Stimulated activated CD4-positive, alpha-beta T cell treated with anti-CD3 and anti-CD28 coated beads, Interleukin-15, amount 100 ng/mL, for 1 hour (primary cell): Measurements from ENCODE around the gene ZNG1C.
"Not testable (repeated sequence)": the region's sequence is repeated elsewhere in the genome, so short reads cannot be mapped to it uniquely, and the experiment has no call there.

Source experiments
- DNase-seq, 2 donors: peaks; one replicate each; pipeline ENCODE4 v3.0.0-alpha.2; 2020; ENCODE audit warnings: low read depth in 1 of 2, low spot score in 1 of 2

ZNG1C gene

DNA sequence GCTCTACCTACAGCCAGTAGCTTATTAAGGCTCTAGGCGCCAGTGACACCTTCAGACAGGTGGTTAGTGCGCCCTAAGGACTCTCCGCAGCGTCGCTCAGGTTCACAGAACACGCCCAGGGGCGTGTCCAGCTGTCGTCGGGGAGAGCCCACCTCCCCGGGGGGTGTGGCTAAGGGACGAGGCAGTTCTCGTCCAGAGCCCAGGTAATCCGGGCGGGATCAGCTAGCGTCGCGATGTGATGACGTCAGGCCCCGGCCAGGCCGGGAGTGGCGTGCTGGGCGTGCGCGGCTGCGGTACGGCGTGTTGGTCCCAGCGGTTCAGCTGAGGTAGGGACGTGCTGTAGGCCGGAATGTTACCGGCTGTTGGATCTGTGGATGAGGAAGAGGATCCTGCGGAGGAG, at the start of gene ZNG1C:
ZNG1C (plus strand) TSS at position 301 of the 400 bp plus-strand sequence; CDS start at position 350, 49 bp downstream.
- DNase-seq = not testable (repeated sequence)

DNA sequence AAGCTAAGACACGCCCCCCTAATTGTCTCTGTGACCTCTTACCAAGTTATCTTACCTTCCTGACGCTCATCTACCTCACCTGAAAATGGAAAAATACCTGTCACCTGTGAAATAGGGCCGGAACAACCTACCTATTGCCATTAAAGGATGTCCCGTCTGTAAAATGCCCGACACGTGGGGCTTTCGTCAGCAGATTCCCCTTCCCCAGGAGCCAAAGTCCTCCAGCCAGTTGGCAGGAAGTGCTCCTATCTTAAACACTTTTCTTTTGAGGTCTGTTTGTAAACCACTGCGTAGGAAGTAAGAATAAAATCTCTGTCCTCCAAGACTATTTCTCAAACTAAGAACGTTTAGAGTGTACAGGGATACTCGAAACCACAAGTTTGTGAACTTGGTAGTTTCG, 654 bp downstream of the ZNG1C start:
- not testable (repeated sequence) for DNase-seq

DNA sequence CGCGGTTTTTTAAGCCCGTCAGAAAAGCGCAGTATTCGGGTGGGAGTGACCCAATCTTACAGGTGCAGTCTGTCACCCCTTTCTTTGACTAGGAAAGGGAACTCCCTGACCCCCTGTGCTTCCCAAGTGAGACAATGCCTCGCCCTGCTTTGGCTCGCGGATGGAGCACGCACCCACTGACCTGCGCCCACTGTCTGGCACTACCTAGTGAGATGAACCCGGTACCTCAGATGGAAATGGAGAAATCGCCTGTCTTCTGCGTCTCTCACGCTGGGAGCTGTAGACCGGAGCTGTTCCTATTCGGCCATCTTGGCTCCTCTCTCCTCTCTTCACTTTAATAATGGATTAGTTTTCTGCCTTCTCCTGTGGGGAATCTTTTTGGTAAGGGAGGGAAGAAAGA, 39.3 kb downstream of the ZNG1C start:
- DNase-seq = not testable (repeated sequence)

DNA sequence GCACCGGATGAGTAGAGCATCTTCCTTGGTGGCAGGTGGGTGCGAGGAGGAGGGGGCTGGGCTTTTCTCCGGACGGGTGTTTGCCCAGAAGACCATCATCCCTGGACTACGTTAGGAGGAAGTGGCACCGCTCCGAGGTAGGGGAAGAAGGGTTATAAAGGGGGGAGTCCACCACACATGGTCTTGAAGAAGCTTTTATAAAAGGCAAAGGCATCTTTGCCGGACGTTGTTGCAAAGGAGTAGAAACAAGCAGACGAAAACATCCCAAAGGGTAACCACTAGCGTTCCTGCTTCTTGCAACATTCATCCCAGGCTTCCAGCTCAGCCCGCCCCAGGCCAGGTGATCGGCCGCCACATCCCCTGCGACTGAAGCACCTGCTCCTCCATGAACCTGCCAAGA, 60.8 kb downstream of the ZNG1C start, which contains the start of gene FOXD4L3:
FOXD4L3 (plus strand) TSS at position 301 of the 400 bp plus-strand sequence; CDS start at position 386, 85 bp downstream.
- DNase-seq = not testable (repeated sequence)

DNA sequence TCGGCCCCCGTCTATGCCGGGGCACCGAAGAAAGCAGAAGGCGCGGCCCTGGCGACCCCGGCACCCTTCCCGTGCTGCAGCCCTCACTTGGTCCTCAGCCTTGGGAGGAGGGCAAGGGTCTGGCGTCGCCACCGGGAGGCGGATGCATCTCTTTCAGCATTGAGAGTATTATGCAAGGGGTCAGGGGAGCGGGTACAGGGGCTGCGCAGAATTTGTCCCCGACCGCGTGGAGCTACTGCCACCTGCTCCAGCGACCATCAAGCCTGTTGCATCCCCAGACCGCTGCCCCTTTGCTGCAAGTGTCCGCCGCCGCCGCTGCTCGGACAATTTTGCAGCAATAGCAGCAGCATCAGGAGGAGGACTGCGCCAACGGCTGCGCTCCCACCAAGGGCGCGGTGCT, 62.0 kb downstream of the ZNG1C start:
- DNase-seq = not testable (repeated sequence)

DNA sequence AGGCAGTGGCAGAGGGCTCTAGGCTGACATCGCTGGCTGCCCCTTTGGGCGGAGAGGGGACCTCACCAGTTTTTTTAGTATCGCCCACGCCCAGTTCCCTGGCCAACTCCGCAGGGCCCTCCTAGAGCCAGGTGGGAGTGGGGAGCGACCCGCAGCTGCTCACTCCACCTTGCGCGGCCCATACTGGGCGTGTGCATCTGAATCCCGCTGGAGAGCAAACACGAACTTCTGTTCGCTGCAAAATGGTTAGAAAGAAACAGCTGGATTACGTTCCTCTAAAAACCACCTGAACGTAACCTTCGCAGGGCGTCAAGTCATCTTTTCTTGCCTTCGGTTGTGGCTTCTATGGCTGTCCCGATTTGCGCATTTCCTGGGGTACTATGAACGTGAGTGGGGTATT, 62.4 kb downstream of the ZNG1C start:
- not testable (repeated sequence) for DNase-seq

DNA sequence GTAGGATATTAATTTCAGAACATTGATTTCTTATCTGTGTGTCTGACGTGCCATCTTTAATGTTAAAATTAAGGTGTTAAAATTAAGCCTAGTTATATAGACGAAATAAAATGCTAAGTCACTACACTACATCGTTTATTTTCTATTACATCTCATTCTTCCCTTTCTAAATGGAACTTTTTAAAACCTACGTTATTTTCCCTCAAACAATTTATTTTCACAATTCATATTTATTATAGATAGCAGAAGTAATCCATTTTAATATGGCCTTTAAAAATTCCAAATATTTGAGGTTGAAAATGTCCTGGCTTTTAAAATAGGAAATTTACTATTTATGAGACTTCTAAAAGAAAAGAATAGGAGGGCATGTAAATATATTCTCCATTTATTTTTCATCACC, 63.0 kb downstream of the ZNG1C start:
- not testable (repeated sequence) for DNase-seq

DNA sequence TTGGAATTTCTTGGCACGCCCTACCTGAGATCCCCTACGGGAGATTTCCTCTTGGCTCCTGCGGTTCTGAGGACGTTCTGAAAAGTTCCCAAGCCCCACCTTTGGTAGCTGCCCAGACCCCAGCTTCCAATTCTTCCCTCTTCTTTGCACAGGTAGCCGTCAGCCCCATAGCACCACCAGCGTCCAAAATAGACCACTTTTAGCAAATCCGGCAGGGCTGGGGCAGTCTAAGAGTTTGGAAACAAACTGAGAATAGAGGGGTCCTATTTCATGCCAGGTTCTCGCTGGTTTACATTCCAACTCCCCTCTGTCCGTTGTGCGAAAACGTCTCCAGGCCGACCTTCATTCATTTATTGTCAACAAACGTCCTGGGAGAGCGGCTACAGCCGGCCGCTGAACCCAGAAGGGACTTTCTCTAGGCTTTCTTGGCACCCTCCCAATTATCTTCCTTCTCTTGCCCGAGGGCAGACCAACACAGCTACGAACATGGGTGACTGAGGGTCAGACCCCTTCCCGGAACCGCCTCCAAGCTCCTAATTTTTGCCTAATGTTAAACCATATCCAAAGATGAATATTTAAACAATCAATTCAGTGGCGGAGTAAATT, 64.0 kb downstream of the ZNG1C start:
- not testable (repeated sequence) for DNase-seq

DNA sequence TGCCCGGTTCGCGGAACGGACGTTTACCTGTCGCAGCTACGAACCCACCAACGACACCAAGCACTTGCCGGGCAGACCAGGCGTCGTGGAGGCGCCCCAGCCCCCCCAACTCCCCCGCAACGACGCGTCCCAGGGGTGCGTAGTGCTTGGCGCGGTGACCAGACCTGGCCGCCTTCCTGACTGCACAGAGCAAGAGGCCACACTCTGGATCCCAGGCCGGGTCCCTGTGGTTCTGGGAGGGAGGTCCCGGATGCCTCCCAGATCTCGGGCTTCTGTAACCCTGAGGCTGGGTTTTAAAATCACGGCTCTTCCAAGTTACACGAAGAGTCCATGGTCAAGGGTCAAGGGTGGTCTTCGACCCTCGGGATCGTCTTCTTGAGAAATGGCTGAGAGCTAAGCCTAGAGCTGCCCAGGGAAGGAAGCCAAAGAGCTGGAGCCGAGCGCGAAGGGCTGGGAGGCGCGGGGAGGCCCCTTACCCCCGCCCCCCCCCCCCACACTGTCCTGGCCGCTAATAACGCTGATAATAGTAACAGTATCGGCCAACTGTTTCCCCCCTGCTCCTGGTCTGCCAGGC, 64.7 kb downstream of the ZNG1C start:
- DNase-seq = not testable (repeated sequence)

DNA sequence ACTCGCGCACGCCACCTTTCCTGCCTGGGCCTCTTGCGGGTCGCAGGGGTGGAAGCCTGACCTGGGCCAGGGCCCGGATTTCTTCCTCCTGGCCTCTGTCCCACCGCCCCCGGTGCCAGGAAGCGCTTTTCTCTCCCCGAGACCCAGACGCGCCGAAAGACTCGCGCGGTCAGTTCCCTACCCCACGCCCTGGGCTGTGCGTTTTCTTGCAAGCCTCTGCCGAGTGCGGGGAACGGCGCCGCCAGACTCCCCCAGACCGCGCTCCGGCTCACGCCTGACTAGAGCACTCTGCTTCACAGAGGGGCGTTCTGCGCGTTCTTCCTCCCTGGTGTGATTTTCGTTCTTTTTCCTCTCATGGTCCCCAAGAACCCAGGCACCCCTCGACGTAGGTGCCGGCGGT, 65.3 kb downstream of the ZNG1C start:
- DNase-seq = not testable (repeated sequence)

DNA sequence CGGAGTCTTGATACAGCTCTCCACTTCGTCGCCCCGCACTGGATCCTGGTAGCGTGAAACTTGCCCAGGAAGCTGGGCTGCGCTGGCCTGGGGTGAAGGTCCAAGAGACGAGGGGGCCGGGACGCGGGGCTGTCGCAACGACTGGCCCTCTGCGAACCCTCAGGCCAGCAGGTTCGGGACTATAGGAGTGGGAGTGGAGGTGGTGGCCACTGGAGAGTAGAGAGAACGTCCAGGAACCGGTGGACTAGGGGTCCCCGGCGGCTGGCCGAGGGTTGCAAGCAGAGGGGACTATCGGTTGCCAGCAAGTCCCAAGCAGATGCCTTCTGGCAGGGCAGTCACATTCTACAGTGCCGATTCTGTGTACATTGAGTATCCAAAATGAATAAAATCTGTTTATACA, 65.9 kb downstream of the ZNG1C start:
- not testable (repeated sequence) for DNase-seq

DNA sequence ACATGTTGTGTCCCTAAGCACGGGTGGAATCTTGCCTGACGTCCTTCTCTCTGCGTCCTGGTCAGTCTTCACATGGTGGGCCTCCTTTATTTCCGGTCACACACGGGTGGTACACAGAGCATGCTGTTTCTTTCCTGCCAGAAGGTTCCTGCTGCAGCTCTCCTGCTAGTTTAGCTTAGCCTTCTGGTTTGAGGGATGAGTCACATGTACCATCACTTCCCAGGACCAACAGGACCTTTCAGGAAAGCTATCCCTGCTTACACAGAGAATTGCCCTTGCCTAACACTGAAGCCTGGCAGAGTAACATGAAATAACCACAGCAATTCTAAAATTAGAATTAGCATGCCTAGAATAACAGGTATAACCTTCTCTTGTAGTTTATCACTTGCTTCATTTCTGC, 69.4 kb downstream of the ZNG1C start:
- DNase-seq = not testable (repeated sequence)

DNA sequence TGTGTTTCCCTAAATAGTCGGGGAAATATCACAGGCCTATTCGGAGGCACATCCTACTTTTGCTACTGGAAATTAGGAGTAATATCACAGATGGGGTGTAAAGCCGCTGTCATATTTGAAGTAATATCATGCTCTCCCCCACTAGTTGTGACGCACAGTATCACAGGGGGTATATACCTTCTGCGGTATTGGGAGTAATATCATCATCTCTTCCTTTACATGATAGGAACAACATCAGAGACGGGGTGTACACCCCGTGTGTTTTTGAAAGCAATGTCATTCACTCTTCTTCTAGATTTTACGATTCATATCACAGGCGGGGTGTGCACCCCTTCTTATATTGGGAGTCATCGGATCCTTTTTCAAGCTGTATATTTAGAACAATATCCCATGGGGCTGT, 76.4 kb downstream of the ZNG1C start:
- DNase-seq = not testable (repeated sequence)

DNA sequence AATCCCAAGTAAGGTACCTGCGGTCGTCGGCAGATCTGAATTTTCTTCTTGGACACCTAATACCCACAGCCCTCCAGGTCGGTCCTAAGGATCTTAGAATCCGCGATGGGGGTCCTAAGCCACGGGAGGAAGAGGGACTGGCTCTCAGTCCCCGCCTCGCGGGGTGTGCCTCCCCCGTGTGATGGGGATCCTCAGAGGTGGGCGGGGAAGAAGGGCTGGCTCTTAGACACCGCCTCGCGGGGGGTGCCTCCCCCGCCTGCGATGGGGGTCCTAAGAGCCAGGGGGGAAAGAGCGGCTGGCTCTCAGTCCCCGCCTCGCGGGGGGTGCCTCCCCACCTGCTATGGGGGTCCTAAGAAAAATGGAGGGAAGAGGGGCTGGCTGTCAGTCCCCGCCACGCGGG, 82.0 kb downstream of the ZNG1C start:
- DNase-seq = not testable (repeated sequence)

DNA sequence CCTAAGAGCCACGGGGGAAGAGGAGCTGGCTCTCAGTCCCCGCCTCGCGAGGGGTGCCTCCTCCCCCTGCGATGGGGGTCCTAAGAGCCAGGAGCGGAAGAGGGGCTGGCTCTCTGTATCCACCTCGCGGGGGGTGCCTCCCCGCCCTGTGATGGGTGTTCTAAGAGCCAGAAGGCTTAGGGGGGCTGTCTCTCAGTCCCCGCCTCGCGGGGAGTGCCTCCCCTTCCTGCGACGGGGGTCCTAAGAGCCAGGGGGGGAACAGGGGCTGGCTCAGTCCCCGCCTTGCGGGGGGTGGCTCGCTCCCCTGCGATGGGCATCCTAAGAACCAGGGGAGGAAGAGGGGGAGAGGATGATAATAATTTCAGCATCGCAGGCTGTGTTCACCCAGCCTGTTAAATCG, 82.7 kb downstream of the ZNG1C start:
- DNase-seq = not testable (repeated sequence)

DNA sequence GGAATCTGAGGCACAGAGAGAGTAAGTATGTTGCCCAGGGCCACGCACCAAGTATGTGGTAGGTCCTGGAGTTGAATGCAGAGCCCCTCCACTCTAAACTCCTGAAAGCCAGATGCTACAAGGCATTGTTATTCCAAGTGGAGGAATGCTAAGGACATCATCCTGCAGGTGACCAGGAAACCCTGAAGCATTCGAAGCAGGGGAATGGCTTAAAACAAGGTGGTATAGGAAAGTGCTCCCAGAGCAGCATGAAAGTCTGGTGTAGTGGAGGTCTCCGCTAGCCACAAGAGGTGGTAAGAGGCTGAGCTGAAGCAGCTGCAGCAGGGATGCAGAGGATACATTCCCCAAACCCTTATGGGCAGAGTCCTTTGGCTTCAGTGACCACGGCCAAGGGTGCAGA, 87.3 kb downstream of the ZNG1C start:
- not testable (repeated sequence) for DNase-seq

DNA sequence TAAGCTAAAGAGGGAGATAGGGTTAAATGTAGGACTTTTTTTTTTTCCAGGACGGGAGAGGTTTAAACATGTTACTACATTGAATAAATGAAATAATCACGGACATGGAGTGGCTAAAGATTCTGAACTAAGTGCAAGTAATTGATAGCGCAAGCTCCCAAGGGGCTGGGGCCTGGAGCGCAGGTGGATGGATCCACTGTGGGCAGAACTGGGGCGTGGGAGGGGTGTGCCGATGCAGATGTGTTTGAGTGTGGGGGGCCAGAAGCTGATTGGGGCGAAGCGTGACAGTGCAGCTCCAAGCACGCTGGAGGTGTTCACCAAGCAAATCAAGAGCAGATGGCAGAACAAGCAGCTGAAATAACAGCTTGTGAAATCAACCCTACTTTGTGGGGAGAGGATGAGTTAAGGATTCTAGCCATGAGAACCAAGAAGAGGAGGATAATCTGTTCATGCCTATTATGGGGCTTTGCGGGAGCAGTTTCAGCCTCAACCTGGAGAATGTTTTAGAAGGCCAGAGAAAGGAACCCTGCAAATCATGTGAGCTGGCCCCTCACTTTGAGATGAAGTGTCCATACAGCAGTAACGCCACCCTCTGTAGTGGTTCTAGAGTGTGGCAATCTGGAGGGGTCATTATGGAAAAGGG, 88.9 kb downstream of the ZNG1C start:
- DNase-seq = not testable (repeated sequence)

DNA sequence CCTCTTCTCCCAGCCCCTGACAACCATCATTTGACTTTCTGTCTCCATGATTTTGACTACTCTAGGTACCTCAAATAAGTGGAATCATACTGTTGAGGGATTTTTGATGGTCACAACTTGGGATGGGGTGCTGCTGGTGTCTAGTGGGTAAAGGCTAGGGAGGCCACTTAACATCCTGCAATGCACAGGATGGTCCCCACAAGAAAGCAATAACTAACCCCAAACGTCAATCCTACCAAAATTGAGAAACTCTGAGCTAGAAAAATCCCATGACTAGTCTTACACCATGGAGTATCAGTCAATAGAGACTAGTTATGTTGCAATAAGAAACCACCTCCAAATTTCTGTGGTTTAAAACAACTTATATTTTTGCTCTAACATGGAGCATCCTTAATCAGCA, 90.3 kb downstream of the ZNG1C start:
- not testable (repeated sequence) for DNase-seq

DNA sequence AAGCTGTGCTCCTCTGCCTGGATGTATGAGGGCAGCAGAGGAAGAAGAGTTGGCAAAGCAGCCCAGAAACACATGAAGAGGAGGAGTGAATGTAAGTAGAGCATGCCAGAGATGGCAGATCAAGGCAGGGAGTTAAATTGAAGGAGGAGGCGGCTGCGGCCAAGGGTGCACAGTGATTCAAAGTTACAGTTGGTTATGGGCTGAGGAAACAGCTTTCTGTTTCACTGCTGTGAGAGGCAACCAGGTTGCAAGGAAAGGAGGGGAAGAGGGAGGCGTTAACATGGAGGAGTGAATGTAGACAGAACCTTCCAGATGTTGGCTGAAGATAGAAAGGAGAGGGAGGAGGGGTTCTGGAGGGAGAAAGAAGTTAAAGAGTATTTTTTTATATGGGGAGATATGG, 94.2 kb downstream of the ZNG1C start:
- not testable (repeated sequence) for DNase-seq

DNA sequence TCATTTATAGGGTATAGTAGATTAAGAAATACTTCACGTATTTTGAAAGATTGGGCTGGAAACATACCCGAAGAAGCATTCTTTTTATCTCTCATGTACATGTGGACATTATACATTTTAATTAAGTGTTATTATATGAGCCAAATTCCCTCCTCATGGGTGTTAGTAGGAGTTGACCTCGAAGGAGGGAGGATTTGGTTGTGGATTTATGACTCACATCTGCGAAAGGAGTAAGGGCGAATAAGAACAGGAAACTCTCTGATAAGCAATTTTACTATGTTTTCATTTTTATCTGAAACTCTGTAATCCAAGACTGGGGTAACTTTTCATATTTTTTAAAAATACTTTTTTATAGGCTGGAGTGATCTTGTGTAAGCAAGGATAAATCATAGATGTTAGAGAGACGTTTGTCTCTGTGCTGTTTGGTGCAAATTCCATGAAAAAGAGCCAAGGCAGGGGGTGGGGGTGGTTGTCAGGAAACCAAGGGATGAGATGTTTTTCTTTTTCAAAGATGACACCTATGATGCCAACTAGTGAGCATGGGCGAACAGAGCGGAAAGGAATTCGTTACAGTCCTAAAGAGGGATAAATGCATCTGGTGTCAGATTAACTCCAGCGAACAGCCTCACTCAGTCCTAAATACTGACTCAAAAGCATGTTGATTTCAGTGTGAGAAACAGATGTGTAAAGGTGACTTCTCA, 95.0 kb downstream of the ZNG1C start:
- not testable (repeated sequence) for DNase-seq

DNA sequence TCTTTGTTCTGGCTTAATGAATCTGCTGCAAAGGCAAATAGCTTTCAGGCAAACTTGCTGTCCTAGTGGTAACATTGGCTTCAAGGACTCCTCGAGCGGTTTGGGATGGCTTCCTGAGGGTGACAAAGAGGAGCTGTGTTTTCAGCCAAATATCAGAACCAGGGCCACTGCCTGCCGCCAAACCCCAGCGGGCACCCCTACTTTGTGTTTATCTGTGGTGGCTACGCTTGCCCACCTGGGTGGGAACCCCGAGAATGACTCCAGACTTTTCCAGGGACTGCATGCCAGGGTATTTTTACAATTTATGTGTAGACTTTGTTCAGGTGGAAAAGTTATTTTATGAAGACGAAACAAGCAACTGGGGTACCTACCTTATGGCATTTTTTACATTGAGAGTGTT, 96.2 kb downstream of the ZNG1C start:
- DNase-seq = not testable (repeated sequence)
